HuH-7.5 (cell line): ENCODE results near the gene RAB3C.

ENCODE experiments used
- DNase-seq: peaks from one replicate; pipeline ENCODE4 v3.0.0; 2011; ENCODE audit warnings: low spot score

Gene RAB3C

GRCh38 chr5:58886315-58887207 lies 303.7 kb downstream of the RAB3C start:
- peak; percentile 57 for DNase-seq

- no peak for DNase-seq
These were observed 304.4 kb downstream of the RAB3C start for GRCh38 chr5:58887311-58887710.

GRCh38 chr5:58887721-58888409 lies 305.0 kb downstream of the RAB3C start:
- DNase-seq: no peak

DNA sequence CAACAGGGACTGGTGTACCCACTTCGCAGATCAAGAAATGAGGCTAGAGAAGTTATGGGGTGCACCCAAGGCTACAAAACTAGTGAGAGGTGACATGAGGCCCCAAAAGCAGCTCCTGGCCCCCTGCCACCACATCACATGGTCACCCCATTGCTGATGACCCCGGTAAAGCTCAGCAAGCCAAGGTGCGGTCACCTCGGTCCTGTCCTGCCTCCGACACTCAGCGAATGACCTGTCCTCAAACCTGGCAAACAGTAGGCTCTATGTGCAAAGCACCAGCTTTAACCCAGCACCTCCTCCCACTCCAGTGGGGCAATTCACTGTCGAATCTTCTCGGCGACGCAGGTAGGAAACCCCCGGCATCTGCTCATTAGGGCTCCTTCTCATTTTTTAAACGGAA lies 307.4 kb downstream of the RAB3C start:
- no peak for DNase-seq

DNA sequence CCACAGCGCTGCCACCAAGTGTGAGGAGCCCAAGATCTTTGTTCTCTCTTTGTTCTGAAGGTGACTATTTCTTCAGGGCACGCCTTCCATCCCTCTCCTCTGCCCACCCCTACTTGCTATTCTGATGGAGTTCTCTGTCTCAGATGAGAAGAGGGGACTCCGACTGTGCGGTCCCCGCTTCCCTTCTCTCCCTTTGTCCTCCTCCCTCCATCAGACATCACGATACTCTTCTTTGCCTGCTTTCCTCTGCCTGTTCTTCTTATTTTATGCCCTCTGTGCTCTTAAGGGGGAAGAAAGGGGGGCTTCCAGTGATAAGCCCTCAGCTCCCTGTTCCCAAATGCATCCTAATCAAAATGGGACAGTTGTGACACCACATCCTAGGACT lies 307.8 kb downstream of the RAB3C start:
- no peak for DNase-seq

DNA sequence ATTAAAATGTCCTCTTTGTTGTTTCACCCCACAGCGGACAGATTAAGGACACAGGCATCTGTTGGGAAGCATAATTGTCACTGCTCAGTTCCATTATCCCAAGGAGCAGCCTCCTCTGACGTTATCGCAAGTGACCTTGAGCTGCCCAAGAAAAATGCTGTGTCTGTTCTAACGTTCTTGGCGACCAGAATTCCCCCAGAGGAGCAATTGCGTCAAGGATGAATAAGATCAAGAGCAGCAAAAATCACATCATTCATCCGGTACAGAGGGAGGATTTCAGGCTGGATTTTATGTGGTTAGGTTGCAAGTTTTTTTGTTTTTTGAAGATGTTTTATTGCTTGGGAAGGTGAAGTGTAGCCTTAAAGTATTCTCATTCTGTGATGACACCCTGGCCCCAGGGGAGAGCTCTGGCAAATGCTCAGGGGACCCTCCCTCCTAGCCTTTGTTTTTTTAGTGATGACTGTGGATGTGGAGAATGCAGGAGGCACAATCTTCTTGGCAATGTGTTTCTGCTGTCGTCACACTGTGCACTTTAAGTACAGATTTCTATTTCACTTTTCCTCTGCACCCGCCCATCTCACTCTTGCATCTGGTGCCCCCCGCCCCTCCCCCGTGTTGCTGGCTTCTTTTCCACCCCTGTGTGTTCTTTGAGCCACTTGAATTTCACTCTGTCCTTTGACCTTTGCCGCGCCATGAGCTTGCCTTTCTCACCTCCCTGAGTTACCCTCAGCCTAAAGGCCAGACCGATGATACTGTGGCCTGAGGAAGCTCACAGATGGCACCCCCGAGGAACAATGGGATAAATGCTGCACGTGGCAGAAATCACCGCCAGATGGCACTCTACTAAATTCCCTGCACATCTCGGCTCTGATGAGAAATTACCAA lies 308.5 kb downstream of the RAB3C start:
- DNase-seq: peak; percentile 53

DNA sequence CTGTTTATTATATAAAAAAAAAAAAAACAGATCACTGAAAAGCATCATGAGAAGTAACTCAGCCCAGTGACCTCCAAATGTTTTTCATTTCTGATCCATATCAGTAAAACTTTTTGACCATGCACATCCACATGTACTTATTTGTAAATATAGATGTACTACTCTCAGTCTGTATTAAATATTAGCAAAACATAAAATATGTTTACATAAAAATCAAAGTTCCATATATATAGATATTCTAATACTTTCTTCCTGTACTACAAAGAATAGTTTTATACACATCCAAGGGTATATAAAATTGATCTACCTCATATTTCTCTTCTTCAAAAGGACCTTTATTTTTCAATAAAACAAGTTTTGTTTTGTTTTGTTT lies 309.1 kb downstream of the RAB3C start:
- no peak for DNase-seq

- no peak for DNase-seq
These were observed 310.7 kb downstream of the RAB3C start for GRCh38 chr5:58893551-58893950.

DNA sequence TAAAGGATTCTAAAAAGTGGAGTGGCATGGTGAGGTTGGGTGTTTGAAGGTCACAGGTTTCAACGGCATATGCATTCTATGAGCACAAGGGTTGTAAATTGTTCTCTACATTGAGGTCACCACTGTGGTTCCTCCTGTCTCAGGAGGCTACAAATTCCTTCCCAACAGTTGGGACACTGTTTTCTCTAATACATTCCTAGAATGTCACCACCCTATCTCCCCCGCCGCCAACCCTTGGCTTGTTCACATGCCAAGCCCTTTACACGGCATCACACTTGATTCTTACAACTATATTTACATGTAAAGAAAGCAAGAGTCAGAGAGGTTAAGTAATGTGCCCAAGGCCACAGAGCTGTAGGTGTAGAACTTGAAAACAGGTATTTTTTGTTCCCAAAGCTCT lies 315.1 kb downstream of the RAB3C start:
- DNase-seq: no peak

DNA sequence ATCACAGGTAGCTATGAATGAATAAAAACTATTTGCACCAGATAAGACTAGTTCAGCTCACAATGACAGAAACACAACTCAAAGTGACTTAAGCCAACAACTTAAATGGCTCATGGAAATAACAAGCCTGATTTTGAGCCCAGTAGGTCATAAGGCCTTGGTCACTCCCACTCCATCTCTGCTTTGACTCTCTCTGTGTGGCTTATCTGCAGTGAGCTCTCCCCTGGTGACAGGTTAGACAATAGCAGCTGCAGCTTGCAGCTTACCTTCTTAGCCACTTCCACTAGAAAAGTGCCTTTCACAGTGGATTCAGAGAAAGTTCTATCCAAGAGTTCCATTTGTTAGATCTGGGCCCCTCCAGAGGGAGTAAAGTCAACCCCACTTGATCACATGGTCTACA lies 315.7 kb downstream of the RAB3C start:
- no peak for DNase-seq

DNA sequence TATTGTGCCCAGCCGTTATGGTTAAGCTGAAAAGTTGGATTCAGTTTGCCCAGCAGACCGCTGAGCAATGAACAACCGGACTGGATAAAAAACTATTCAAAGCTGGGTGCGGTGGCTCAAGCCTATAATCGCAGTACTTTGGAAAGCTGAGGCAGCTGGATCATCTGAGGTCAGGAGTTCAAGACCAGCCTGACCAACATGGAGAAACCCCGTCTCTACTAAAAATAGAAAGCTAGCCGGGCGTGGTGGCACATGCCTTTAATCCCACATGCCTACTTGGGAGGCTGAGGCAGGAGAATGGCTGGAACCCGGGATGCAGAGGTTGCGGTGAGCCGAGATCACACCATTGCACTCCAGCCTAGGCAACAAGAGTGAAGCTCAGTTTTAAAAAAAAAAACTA lies 318.4 kb downstream of the RAB3C start:
- DNase-seq: no peak

GRCh38 chr5:58902305-58902704 lies 319.4 kb downstream of the RAB3C start:
- no peak for DNase-seq

GRCh38 chr5:58902765-58903164 lies 319.9 kb downstream of the RAB3C start:
- no peak for DNase-seq

DNA sequence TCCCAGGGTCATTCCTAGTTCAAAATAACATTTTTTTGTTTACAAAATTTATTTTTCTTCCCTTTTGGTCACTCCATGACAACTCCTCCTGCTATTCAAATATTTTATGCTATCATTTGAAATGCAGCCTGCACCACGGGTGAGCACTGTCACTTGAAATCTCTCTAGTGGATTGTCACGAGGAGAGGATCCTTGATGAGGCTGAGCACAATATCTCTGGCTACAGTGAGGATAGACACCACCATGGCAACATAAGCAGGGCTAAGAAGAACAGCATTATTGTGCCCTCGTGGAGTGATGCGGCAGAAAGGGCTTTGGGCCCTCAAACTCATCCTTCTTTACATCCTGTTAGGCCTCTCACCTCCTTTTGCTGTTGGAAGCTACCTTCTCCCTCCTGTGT lies 321.9 kb downstream of the RAB3C start:
- DNase-seq: no peak

DNA sequence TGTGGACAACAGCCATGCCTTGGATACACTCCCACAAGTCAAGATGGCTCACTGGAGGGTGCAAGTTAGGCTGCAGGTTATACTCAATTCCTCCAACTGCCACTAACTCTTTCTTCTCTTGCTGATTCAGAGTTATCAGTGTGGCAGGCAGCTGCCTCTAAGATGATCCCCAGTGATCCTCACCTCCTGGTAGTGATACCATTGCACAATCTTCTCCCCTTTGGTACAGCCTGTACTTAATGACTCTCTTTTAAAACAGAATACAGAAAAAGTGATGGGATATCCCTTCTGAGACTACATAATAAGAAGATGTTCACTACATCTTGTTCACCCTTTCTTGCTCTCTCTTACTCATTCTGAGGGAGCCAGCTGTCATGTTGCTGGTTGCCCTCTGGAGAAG lies 323.1 kb downstream of the RAB3C start:
- no peak for DNase-seq
